Right lobe of liver (tissue), 6 donors: ENCODE data around the gene FAR1. TPM values are rescaled to one million over a fixed set of nuclear protein-coding genes. Genes with fewer than 3 reads are reported as not detected.
A peak's percentile ranks its signal among the peaks of the same experiment; 100 is the strongest.

Experiments used
- ATAC-seq, 4 donors: fragments of 200-7000 bp; cut with Tn5 transposase; one replicate each; pipeline ENCODE4 v1.9.1; 2020; ENCODE audit warnings: mild to moderate bottlenecking in 4 of 4, moderate library complexity in 4 of 4
- DNase-seq, 3 donors: peaks; one replicate each; pipeline ENCODE4 v3.0.0-alpha.2; 2020
- H3K27ac ChIP-seq, 3 donors: fragments of 200-600 bp; one replicate each; pipeline ENCODE4 v1.8.0; 2022
- H3K27me3 ChIP-seq, 2 donors: fragments of 200-600 bp; one replicate each; pipeline ENCODE4 v1.8.0; 2022
- H3K36me3 ChIP-seq, 4 donors: fragments of 200-600 bp; sonication (generic) in 1 of 4; one replicate each; pipeline versions ENCODE4 v1.5.1 to v1.8.0; 2017 to 2022; ENCODE audit warnings: control low read depth in 1 of 4
- H3K4me1 ChIP-seq, 4 donors: fragments of 200-600 bp; sonication (generic) in 1 of 4; one replicate each; pipeline versions ENCODE4 v1.5.1 to v1.8.0; 2017 to 2022; ENCODE audit warnings: control low read depth in 1 of 4
- H3K4me3 ChIP-seq, 3 donors: fragments of 200-600 bp; one replicate each; pipeline ENCODE4 v1.8.0; 2022
- H3K9me3 ChIP-seq, 4 donors: fragments of 200-600 bp; sonication (generic) in 1 of 4; one replicate each; pipeline versions ENCODE4 v1.5.1 to v1.8.0; 2017 to 2022; ENCODE audit warnings: control low read depth in 1 of 4
- POLR2A ChIP-seq: fragments of 450-650 bp; IDR thresholded peaks from one replicate; pipeline ENCODE4 v1.6.1; 2017; ENCODE audit warnings: antibody characterized with exemption, mild to moderate bottlenecking
- WGBS: methylation state at CpG from one replicate; pipeline ENCODE4 v1.1.6; 2018; ENCODE audit warnings: low coverage, low lambda C conversion rate; ENCODE audit not compliant: insufficient coverage; ENCODE audit errors: missing lambda C conversion rate; 5-methylcytosine and 5-hydroxymethylcytosine counted together
- intact Hi-C, 2 donors: fragments of 100-400 bp; cut with DNase I; formaldehyde crosslinking; loops; one replicate each; pipeline versions ENCODE4 v1.11.2 to v1.14.1; 2022
- total RNA-seq, 6 experiments: library from RNA; depleted of rRNA in 2 of 6; stranded (reverse); fragments of >200 nt in 2 of 6; fragmentation: NEBNext Ultra II Directional in 3 of 6; extraction: Animal tissue kit (Norgen Biotek cat#: 25700) in 3 of 6; gene quantifications; one replicate each; pipeline versions ENCODE4 v1.1.0 to v1.2.4, GENCODE V29; 2016 to 2023
- TF ChIP-seq, protein P1 (sequence below), 4 donors: fragments of 200-600 bp in 3 of 4; fragments of 450-650 bp in 1 of 4; IDR thresholded peaks; one replicate each; pipeline versions ENCODE4 v1.5.1 to v1.8.0; 2016 to 2022; ENCODE audit warnings: antibody characterized with exemption in 4 of 4, mild to moderate bottlenecking in 2 of 4
- donor health status: DM: no; HTN: yes; CAD: no.
- donor health status: DM: no; HTN: no; CAD: no.
- donor health status: DM: no; HTN: no; CAD: no.
- donor health status: DM: no; HTN: yes; CAD: no.
- donor health status: DM: no; HTN: yes; CAD: no.

Gene FAR1
- total RNA-seq, 6 experiments from 2014 or later: 2.8 to 8.9 (median 3.6) TPM

DNA sequence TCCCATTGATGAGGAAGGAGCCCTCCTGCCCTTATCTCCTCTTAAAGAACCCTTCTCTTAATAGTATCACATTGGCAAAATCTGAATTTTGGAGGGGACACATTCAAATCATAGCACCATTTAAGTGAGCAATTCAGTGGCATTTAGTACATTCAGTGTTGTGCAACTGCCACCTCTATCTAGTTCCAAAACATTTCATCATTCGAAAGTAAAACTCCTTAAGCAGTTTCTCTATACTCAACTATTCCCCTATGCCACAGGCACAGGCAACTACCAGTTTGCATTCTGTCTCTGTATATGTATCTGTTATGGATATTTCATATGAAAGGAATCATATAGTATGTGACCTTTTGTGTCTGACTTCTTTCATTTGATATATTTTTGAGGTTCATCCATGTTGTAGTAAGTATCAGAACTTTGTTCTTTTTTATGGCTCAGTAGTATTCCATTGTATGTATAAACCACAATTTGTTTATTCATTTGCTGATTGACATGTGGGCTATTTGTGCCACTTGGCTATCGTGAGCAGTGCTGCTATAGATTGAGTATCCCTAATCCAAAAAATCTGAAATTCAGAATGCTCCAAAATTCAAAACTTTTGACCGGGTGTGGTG lies 22.9 kb downstream of the FAR1 start:
- TF ChIP-seq, protein P1, sequence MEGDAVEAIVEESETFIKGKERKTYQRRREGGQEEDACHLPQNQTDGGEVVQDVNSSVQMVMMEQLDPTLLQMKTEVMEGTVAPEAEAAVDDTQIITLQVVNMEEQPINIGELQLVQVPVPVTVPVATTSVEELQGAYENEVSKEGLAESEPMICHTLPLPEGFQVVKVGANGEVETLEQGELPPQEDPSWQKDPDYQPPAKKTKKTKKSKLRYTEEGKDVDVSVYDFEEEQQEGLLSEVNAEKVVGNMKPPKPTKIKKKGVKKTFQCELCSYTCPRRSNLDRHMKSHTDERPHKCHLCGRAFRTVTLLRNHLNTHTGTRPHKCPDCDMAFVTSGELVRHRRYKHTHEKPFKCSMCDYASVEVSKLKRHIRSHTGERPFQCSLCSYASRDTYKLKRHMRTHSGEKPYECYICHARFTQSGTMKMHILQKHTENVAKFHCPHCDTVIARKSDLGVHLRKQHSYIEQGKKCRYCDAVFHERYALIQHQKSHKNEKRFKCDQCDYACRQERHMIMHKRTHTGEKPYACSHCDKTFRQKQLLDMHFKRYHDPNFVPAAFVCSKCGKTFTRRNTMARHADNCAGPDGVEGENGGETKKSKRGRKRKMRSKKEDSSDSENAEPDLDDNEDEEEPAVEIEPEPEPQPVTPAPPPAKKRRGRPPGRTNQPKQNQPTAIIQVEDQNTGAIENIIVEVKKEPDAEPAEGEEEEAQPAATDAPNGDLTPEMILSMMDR (IDR thresholded peaks at IDR 0.05): no peak
- no peak for TF ChIP-seq POLR2A
- no peaks in the 10 kb centered on the region for H3K27me3 ChIP-seq
- DNase-seq (no peak), ATAC-seq (peak in 1 of 4 donors; percentile 37)
- no peaks in the 10 kb centered on the region for H3K9me3 ChIP-seq
- no peaks in the 10 kb centered on the region for H3K36me3 ChIP-seq
- intact Hi-C loops: no loop called here
- H3K27ac ChIP-seq: no peak overlapping the region
- H3K4me1 ChIP-seq: no peaks in the 10 kb centered on the region
- 80% methylated on average over 3 of the region's 3 CpGs for WGBS
- no peak overlapping the region for H3K4me3 ChIP-seq

GRCh38 chr11:13692172-13692571 lies 23.7 kb downstream of the FAR1 start:
- DNase-seq (no peak), ATAC-seq (no peak)
- no peaks in the 10 kb centered on the region for H3K4me1 ChIP-seq
- intact Hi-C loops: no loop called here
- TF ChIP-seq, protein P1 (IDR thresholded peaks at IDR 0.05): no peak
- TF ChIP-seq POLR2A: no peak
- H3K27ac ChIP-seq: no peak overlapping the region
- H3K4me3 ChIP-seq: no peak overlapping the region
- WGBS: 38% methylated on average over 3 of the region's 3 CpGs
- no peaks in the 10 kb centered on the region for H3K36me3 ChIP-seq
- H3K27me3 ChIP-seq: no peaks in the 10 kb centered on the region
- no peaks in the 10 kb centered on the region for H3K9me3 ChIP-seq

DNA sequence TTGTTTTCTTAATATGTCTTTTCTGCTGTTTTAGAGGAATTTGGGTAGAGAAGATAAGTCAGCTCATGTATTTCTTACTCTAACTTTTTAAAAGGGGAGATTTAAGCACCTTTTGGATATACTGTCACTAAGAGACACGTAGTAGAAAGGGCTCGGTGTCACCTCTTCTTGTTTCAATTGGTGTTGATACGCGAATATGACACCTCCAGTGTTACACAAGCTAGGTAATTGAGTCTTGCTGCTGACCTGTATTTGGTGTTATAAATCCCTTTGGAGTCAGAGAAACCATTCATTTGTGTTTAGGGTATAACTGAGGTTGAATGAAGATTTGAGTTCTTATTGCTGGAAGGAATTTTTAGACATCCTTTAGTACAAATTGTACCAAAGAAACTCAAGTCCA lies 25.6 kb downstream of the FAR1 start:
- WGBS: 90% methylated on average over 4 of the region's 4 CpGs
- ATAC-seq: no peak
- no peaks in the 10 kb centered on the region for H3K36me3 ChIP-seq
- no peaks in the 10 kb centered on the region for H3K27me3 ChIP-seq
- no peak for TF ChIP-seq POLR2A
- TF ChIP-seq, protein P1 (IDR thresholded peaks at IDR 0.05): no peak
- no peak overlapping the region for H3K4me3 ChIP-seq
- intact Hi-C loops: no loop called here
- no peak for DNase-seq
- no peaks in the 10 kb centered on the region for H3K9me3 ChIP-seq
- no peaks in the 10 kb centered on the region for H3K4me1 ChIP-seq
- H3K27ac ChIP-seq: no peak overlapping the region

- H3K36me3 ChIP-seq: no peaks in the 10 kb centered on the region
- TF ChIP-seq POLR2A: no peak
- TF ChIP-seq, protein P1 (IDR thresholded peaks at IDR 0.05): no peak
- no peaks in the 10 kb centered on the region for H3K27me3 ChIP-seq
- intact Hi-C loops: no loop called here
- no peak overlapping the region for H3K4me3 ChIP-seq
- no peaks in the 10 kb centered on the region for H3K9me3 ChIP-seq
- H3K4me1 ChIP-seq: no peaks in the 10 kb centered on the region
- ATAC-seq: no peak
- DNase-seq: no peak
- H3K27ac ChIP-seq: no peak overlapping the region
Measured at GRCh38 chr11:13695886-13696285, 27.4 kb downstream of the FAR1 start.

DNA sequence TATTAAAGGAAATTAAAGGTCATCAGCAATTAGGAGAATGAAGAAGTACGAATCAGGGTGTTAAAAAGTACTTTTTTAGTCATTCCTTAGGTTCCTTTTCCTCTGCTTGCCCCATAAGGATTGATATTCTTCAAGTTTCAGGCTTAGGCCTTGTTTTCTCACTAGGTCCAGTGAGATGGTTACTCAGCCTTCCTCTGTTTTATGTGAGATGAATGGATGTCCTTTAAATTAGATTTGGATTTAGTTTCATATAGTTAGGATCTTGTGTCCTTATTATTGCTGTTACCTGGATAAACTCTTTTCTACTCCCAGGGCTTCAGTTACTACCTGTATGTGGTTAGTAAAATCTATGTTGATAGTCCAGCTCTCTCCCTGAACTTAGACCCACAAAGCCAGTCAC lies 29.2 kb downstream of the FAR1 start:
- intact Hi-C loops: no loop called here
- DNase-seq: no peak
- Histone ChIP-seq H3K4me3 (no peak overlapping the region), H3K27me3 (no peaks in the 10 kb centered on the region), H3K36me3 (no peaks in the 10 kb centered on the region), H3K4me1 (no peaks in the 10 kb centered on the region), H3K9me3 (no peaks in the 10 kb centered on the region), H3K27ac (no peak overlapping the region)
- TF ChIP-seq POLR2A: no peak
- no peak for ATAC-seq
- WGBS: 75% methylated on average over 1 of the region's 1 CpG
